Lower leg skin (tissue), 3 donors: Measurements from ENCODE around the gene UQCRC1.

Source experiments
- CTCF ChIP-seq, 3 donors: fragments of 450-650 bp; IDR thresholded peaks; one replicate each; pipeline ENCODE4 v1.5.1; 2016; ENCODE audit warnings: antibody characterized with exemption in 3 of 3, mild to moderate bottlenecking in 3 of 3, moderate library complexity in 2 of 3
- POLR2A ChIP-seq, 2 donors: fragments of 450-650 bp; IDR thresholded peaks; one replicate each; pipeline ENCODE4 v1.6.1; 2016 to 2017; ENCODE audit warnings: antibody characterized with exemption in 2 of 2, mild to moderate bottlenecking in 1 of 2, moderate library complexity in 1 of 2

- no peak for TF ChIP-seq POLR2A (IDR thresholded peaks at IDR 0.05)
- no peak for TF ChIP-seq CTCF (IDR thresholded peaks at IDR 0.05)
These were observed 27.9 kb upstream of the UQCRC1 start for GRCh38 chr3:48637305-48637704.
